ENCODE measurements around the gene SHD. TPM values are rescaled to one million over a fixed set of nuclear protein-coding genes. Genes with fewer than 3 reads are reported as not detected.
A peak's percentile ranks its signal among the peaks of the same experiment; 100 is the strongest.

The SHD gene
- total and polyA plus RNA-seq, 2 of the 13 experiments (the other 11 are each of a cell fraction or from before 2014, with no cell fraction given): 0.11 to 0.20 TPM

- 0 out of 2 replicates have a peak, but pooled peaks have one; percentile 35 for TF ChIP-seq FUBP1 (CRISPR knock-in tag; IDR thresholded peaks at IDR 0.05; ENCODE audit: borderline replicate concordance)
- TF ChIP-seq PHF21A (CRISPR knock-in tag; IDR thresholded peaks at IDR 0.05): peak; percentile 58
- peak; percentile 66; the same call in 1 of the 2 replicates for TF ChIP-seq FOXO1 (CRISPR knock-in tag; IDR thresholded peaks at IDR 0.05)
- no peak for TF ChIP-seq LBX2 (CRISPR knock-in tag; IDR thresholded peaks at IDR 0.05; ENCODE audit: borderline replicate concordance)
- peak; percentile 57; the same call in 1 of the 2 replicates for TF ChIP-seq PATZ1 (CRISPR knock-in tag; IDR thresholded peaks at IDR 0.05)
- TF ChIP-seq ZMYM4 (CRISPR knock-in tag; IDR thresholded peaks at IDR 0.05): peak; percentile 40; the same call in 1 of the 2 replicates
- TF ChIP-seq ZNF878 (CRISPR knock-in tag; IDR thresholded peaks at IDR 0.05): 0 out of 2 replicates have a peak, but pooled peaks have one; percentile 14
- 0 out of 2 replicates have a peak, but pooled peaks have one; percentile 47 for TF ChIP-seq ZNF335 (CRISPR knock-in tag; IDR thresholded peaks at IDR 0.05)
- TF ChIP-seq ZNF629 (CRISPR knock-in tag; conservative IDR thresholded peaks at IDR 0.05): 0 out of 2 replicates have a peak, but pooled peaks have one; percentile 5
- TF ChIP-seq IKZF5 (CRISPR knock-in tag; IDR thresholded peaks at IDR 0.05): no peak
- peak in 1 of 2 experiments; percentile 17; a peak in 1 of 4 replicates for TF ChIP-seq KLF16 (CRISPR knock-in tag; IDR thresholded peaks at IDR 0.05)
- no peak for TF ChIP-seq ZNF136 (CRISPR knock-in tag; IDR thresholded peaks at IDR 0.05; ENCODE audit: low read depth)
- 0 out of 2 replicates have a peak, but pooled peaks have one; percentile 64 for TF ChIP-seq ARID2 (CRISPR knock-in tag; IDR thresholded peaks at IDR 0.05; ENCODE audit: borderline replicate concordance)
- peak; percentile 40; the same call in 1 of the 2 replicates for TF ChIP-seq ZBTB38 (CRISPR knock-in tag; IDR thresholded peaks at IDR 0.05)
- TF ChIP-seq GABPA (IDR thresholded peaks at IDR 0.05; ENCODE audit: low read depth, low read length): no peak
- TF ChIP-seq GABPA (CRISPR knock-in tag; IDR thresholded peaks at IDR 0.05; ENCODE audit: low read depth): peak; percentile 29; the same call in 1 of the 2 replicates
- peak; percentile 63 for TF ChIP-seq SALL1 (CRISPR knock-in tag; IDR thresholded peaks at IDR 0.05)
- TF ChIP-seq ZNF441 (CRISPR knock-in tag; IDR thresholded peaks at IDR 0.05; ENCODE audit: borderline replicate concordance): 0 out of 2 replicates have a peak, but pooled peaks have one; percentile 16
- TF ChIP-seq FOXK2 (IDR thresholded peaks at IDR 0.05): 0 out of 2 replicates have a peak, but pooled peaks have one; percentile 7
- no peak for TF ChIP-seq STAT6 (CRISPR knock-in tag; IDR thresholded peaks at IDR 0.05; ENCODE audit: borderline replicate concordance)
Observed at GRCh38 chr19:4234142-4234861, 44.8 kb upstream of the SHD start (continued).
